Fibroblast of skin of abdomen (primary cell): ENCODE measurements around the gene LRIT1.

Experiments
- DNase-seq: peaks from one replicate; pipeline ENCODE4 v3.0.0-alpha.2; 2013

The LRIT1 gene

DNA sequence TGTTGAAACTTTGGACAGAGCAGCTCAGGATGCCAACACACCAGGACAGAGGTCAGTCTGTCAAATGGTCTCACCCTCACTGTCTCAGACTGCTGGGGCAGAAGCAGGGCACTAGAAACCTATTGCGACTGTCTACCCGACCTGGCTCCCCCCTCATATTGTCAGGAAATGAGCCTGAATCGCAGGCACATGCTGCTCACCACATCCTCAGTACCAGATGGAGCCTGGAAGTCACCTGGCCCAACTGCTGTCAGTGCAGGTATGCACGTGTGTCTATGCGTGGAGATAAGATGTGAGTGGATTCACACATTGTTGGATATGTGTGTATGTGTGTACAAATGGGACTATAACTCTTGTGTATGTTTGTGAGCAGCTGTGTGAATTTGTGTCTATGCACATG is 50.2 kb downstream of the LRIT1 start:
- no peak for DNase-seq

DNA sequence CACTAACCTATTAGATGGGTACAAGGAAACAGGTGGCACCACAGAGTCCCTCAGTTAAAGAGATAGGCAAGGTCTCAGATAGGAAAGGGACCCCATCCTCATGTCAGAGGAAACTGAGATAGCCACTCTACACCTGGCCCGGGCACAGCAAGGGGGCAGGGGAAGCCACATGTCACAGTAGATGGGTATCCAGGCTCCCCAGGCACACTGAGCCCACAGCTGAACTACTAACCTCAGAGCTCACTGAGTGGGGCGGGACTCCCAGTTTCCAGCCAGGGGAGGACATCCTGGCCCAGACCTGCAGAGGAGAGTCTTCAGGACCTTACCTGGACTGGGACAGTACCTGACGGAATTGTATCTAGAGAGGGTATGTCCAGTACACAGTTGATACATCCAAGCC is 50.7 kb downstream of the LRIT1 start:
- DNase-seq, result no peak

DNA sequence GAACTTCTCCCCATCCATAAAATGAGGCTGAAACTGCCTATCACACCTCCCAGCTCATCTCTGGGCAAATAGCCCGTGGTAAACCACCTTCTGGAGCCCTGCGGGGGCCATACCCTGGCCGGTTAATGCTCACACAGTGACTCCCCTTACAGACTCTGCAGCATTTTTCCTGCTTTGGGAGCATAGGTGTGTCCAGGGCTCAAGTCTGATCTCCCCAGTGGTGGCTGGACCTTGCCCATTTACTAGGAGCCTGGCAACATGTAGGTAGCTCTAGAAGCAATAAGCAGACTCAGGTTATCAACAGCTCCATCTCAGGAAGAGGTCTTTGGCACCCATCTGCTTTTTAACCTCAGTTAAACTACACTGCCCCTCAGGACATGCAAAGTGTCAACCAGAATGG is 52.5 kb downstream of the LRIT1 start:
- DNase-seq, result no peak

DNA sequence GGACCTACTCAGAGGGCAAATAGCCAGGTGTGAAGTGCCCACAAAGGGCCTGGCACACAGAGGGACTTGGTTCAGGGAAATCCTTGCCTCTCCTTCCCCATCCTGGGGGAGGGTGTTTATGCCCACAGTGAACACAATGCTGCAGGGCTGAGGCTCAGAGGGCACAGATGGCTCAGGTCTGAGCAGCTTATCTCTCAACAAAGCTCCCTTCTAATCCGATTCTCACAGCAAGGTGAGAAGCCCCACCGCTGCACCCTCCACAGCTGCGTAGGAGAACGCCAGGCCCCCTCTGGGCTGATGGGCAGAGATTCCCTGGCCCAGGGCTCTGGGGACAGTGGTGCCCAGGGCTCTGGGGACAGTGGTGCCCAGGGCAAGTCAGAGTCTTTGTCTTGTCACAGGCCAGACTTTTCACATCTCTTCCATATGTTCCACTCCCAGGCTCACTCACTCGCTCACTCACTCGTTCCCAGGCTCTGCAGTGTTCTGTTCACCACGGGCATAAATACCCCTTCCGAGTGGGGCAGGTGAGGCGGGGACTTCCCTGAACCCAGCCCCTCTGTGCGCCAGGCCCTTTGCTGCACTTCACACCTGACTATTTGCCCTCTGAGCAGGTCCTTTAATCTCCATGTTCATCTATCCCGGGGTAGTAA is 55.7 kb downstream of the LRIT1 start:
- DNase-seq, result no peak

DNA sequence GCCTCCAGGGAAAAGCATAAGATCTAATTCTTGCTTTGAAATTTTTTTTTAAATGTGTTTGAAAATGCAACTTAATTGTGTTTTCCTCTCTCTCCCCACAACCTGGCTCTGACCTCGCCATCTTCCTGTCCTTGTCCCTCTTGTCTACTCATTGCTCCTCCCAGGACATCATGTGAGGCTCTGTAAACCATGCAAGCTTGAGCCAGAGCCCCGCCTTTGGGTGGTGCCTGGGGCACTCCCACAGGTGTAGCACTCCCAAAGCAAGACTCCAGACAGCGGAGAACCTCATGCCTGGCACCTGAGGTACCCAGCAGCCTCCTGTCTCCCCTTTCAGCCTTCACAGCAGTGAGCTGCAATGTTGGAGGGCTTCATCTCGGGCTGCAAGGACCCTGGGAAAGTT is 56.8 kb downstream of the LRIT1 start:
- no peak for DNase-seq

DNA sequence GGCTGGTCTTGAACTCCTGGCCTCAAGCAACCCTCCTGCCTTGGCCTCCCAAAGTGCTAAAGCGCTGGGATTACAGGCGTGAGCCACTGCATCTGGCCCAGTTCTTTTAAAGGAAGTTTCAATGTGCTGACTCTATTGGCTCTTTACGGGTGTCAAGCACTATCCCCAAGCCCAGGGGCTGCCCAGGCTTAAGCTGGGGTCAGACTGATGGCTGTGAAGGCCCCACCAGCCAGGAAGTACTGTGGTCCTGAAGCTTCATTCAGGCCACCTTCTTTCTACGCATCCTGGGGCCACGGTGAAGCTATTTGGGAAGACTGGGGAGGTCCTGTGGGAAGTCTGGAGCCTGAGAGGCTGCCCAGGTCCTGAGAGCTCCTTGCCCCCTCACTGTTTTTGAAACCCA is 59.7 kb downstream of the LRIT1 start:
- no peak for DNase-seq
